ENCODE measurements around the gene PPARA.

PPARA gene

GRCh38 chr22:46220921-46221320, 70.6 kb downstream of the PPARA start:
- DNase-seq: no peak

GRCh38 chr22:46224044-46224897, 73.9 kb downstream of the PPARA start:
- DNase-seq: no peak

- no peak for DNase-seq
Measured at GRCh38 chr22:46224898-46225290, 74.6 kb downstream of the PPARA start.

- no peak for DNase-seq
Measured at GRCh38 chr22:46225631-46226030, 75.3 kb downstream of the PPARA start.

- DNase-seq: no peak
Measured at GRCh38 chr22:46226577-46226976, 76.3 kb downstream of the PPARA start.

GRCh38 chr22:46229701-46230100, 79.4 kb downstream of the PPARA start:
- no peak for DNase-seq

- DNase-seq: no peak
Measured at GRCh38 chr22:46230262-46230901, 80.1 kb downstream of the PPARA start.

GRCh38 chr22:46233231-46233630, 82.9 kb downstream of the PPARA start:
- no peak for DNase-seq

- DNase-seq: no peak
Measured at GRCh38 chr22:46234969-46235368, 84.6 kb downstream of the PPARA start.

- DNase-seq: no peak
Measured at GRCh38 chr22:46237453-46238124, 87.3 kb downstream of the PPARA start.

GRCh38 chr22:46238541-46238940, 88.2 kb downstream of the PPARA start:
- no peak for DNase-seq

GRCh38 chr22:46239261-46240048, 89.1 kb downstream of the PPARA start:
- no peak for DNase-seq

GRCh38 chr22:46240073-46240472, 89.7 kb downstream of the PPARA start:
- DNase-seq: no peak

- no peak for DNase-seq
Measured at GRCh38 chr22:46240506-46240905, 90.2 kb downstream of the PPARA start.

GRCh38 chr22:46240907-46241306, 90.6 kb downstream of the PPARA start:
- DNase-seq: no peak

GRCh38 chr22:46241396-46242007, 91.2 kb downstream of the PPARA start:
- no peak for DNase-seq

- DNase-seq: no peak
Measured at GRCh38 chr22:46242076-46242475, 91.8 kb downstream of the PPARA start.

GRCh38 chr22:46244771-46245170, 94.4 kb downstream of the PPARA start:
- DNase-seq: no peak

- no peak for DNase-seq
Measured at GRCh38 chr22:46245511-46245910, 95.2 kb downstream of the PPARA start.

- no peak for DNase-seq
Measured at GRCh38 chr22:46246178-46246577, 95.9 kb downstream of the PPARA start.

- DNase-seq: no peak
Measured at GRCh38 chr22:46247443-46247975, 97.2 kb downstream of the PPARA start.
